Measurements from ENCODE around the gene SOS1. TPM values are rescaled to one million over a fixed set of nuclear protein-coding genes. Genes with fewer than 3 reads are reported as not detected.
"Not testable (repeated sequence)": the region's sequence is repeated elsewhere in the genome, so short reads cannot be mapped to it uniquely, and the experiment has no call there.

Gene SOS1
- total and polyA plus RNA-seq, 2 of the 13 experiments (the other 11 are each of a cell fraction or from before 2014, with no cell fraction given) = 20.8 to 60.4 TPM

- TF ChIP-seq ZNF549 (CRISPR knock-in tag; IDR thresholded peaks at IDR 0.05) (0 out of 2 replicates have a peak, but pooled peaks have one; percentile 24), HOMEZ (CRISPR knock-in tag; IDR thresholded peaks at IDR 0.05; ENCODE audit: low read depth) (peak; percentile 62), ZNF710 (CRISPR knock-in tag; IDR thresholded peaks at IDR 0.05; ENCODE audit: borderline replicate concordance) (peak; percentile 15; the same call in 1 of the 2 replicates), AHDC1 (CRISPR knock-in tag; IDR thresholded peaks at IDR 0.05; ENCODE audit: borderline replicate concordance) (peak; percentile 82; the same call in 1 of the 2 replicates), NFE2 (CRISPR knock-in tag; IDR thresholded peaks at IDR 0.05) (peak; percentile 90), ZFP36L1 (CRISPR knock-in tag; IDR thresholded peaks at IDR 0.05) (peak; percentile 58; the same call in 1 of the 2 replicates), ZNF563 (CRISPR knock-in tag; IDR thresholded peaks at IDR 0.05) (peak; percentile 78), TARDBP (CRISPR knock-in tag; IDR thresholded peaks at IDR 0.05) (peak; percentile 39; the same call in 1 of the 2 replicates), ZNF343 (CRISPR knock-in tag; IDR thresholded peaks at IDR 0.05) (0 out of 2 replicates have a peak, but pooled peaks have one; percentile 40), CREM (IDR thresholded peaks at IDR 0.05) (peak; percentile 59), IRF2 (CRISPR knock-in tag; IDR thresholded peaks at IDR 0.05) (peak; percentile 89), FOXP4 (CRISPR knock-in tag; IDR thresholded peaks at IDR 0.05) (peak; percentile 94), HDAC1 (CRISPR knock-in tag; IDR thresholded peaks at IDR 0.05) (peak; percentile 60; the same call in 1 of the 2 replicates), NAIF1 (CRISPR knock-in tag; IDR thresholded peaks at IDR 0.05; ENCODE audit: borderline replicate concordance) (peak; percentile 70; the same call in 1 of the 2 replicates), NCOR1 (IDR thresholded peaks at IDR 0.05; ENCODE audit: borderline replicate concordance, low read length) (peak; percentile 62; the same call in 1 of the 2 replicates), ATF5 (CRISPR knock-in tag; IDR thresholded peaks at IDR 0.05; ENCODE audit: low read depth) (0 out of 2 replicates have a peak, but pooled peaks have one; percentile 48)
- not testable (repeated sequence) for TF ChIP-seq CREM (CRISPR knock-in tag; IDR thresholded peaks at IDR 0.05)
Observed at GRCh38 chr2:39138187-39138836, 17.5 kb upstream of the SOS1 start (continued).

All from HepG2 (cell line).